HepG2 (cell line): ENCODE measurements around the gene HPRT1. TPM values are rescaled to one million over a fixed set of nuclear protein-coding genes. Genes with fewer than 3 reads are reported as not detected.

Experiments used
- ATAC-seq: fragments of 200-7000 bp; cut with Tn5 transposase; 3 replicates; pipeline ENCODE4 v1.9.1; 2020; ENCODE audit warnings: mild to moderate bottlenecking, moderate library complexity
- BruUV-seq: library from RNA; stranded (reverse); fragments of 400-500 nt; replicated peaks from 2 replicates; lab custom pipeline; 2021; lab: Mats Ljungman, UMichigan
- CTCF ChIA-PET: fragments of 300-600 bp; formaldehyde crosslinking; extraction: SDS; loops from one replicate; lab custom pipeline; 2021; ENCODE audit warnings: low total read pairs, inconsistent platforms, low intra/inter-chr PET ratio; lab: Yijun Ruan, JAX
- POLR2A ChIA-PET: fragments of 350-600 bp; sonication (Branson Sonifier 250); formaldehyde crosslinking; loops from one replicate; lab custom pipeline; 2020; ENCODE audit warnings: antibody characterized with exemption, inconsistent platforms; lab: Yijun Ruan, JAX
- DNase-seq: peaks from one replicate; pipeline ENCODE4 v3.0.0-alpha.2; 2015; ENCODE audit warnings: low spot score
- FAIRE-seq: peaks from 3 replicates; lab custom pipeline; 2011; peaks lifted over from hg19 to GRCh38; lab: Jason Lieb, UNC
- H2AFZ ChIP-seq: one replicate; pipeline ENCODE4 v1.6.1; 2011; ENCODE audit warnings: low read length, inconsistent platforms
- H3K27ac ChIP-seq: fragments of 300-600 bp; 3 replicates; pipeline ENCODE4 v1.8.0; 2011; ENCODE audit warnings: mixed run types, mild to moderate bottlenecking, mixed read lengths, low read length, inconsistent platforms; ENCODE audit not compliant: insufficient read depth; ENCODE audit errors: extremely low read length
- H3K27me3 ChIP-seq, 2 experiments: fragments of 200-600 bp in 1 of 2; 2 replicates in 1 of 2; 3 replicates in 1 of 2; pipeline versions ENCODE4 v1.6.0 to v1.8.0; 2011; ENCODE audit warnings: low read length in 2 of 2, mild to moderate bottlenecking in 2 of 2, moderate library complexity in 2 of 2, inconsistent platforms in 1 of 2; ENCODE audit not compliant: insufficient read depth in 2 of 2, control insufficient read depth in 1 of 2
- H3K36me3 ChIP-seq, 2 experiments: fragments of 200-600 bp in 1 of 2; replicated peaks in 1 of 2; 2 replicates in 1 of 2; 3 replicates in 1 of 2; pipeline versions ENCODE4 v1.5.1 to v1.8.0; 2011; ENCODE audit warnings: low read length in 2 of 2, inconsistent platforms in 1 of 2; ENCODE audit not compliant: insufficient read depth in 2 of 2, control insufficient read depth in 1 of 2
- H3K4me1 ChIP-seq: 2 replicates; pipeline ENCODE4 v1.5.1; 2012; ENCODE audit warnings: low read length, inconsistent platforms; ENCODE audit not compliant: insufficient read depth
- H3K4me2 ChIP-seq: 2 replicates; pipeline ENCODE4 v1.6.0; 2011; ENCODE audit warnings: low read depth, low read length, inconsistent platforms
- H3K4me3 ChIP-seq, 3 experiments: fragments of 200-600 bp in 1 of 3; sonication (generic), shearing (Covaris generic) in 1 of 3; replicated peaks in 1 of 3; 2 replicates each; pipeline ENCODE4 v1.5.1; 2011 to 2016; ENCODE audit warnings: low read length in 3 of 3, inconsistent platforms in 2 of 3, low read depth in 2 of 3, mild to moderate bottlenecking in 2 of 3, control low read depth in 1 of 3, mixed read lengths in 1 of 3; ENCODE audit not compliant: insufficient read depth in 1 of 3
- H3K79me2 ChIP-seq: one replicate; pipeline ENCODE4 v1.6.1; 2011; ENCODE audit warnings: low read length, inconsistent platforms; ENCODE audit not compliant: insufficient read depth
- H3K9ac ChIP-seq: 2 replicates; pipeline ENCODE4 v1.6.0; 2011; ENCODE audit warnings: mild to moderate bottlenecking, low read depth, low read length, inconsistent platforms; ENCODE audit not compliant: insufficient read depth
- H3K9me3 ChIP-seq: 2 replicates; pipeline ENCODE4 v1.5.1; 2012; ENCODE audit warnings: mild to moderate bottlenecking, low read length
- H4K20me1 ChIP-seq: 2 replicates; pipeline ENCODE4 v1.6.0; 2011; ENCODE audit warnings: inconsistent platforms, mild to moderate bottlenecking, low read length, moderate library complexity; ENCODE audit not compliant: insufficient read depth
- CC2D1A ChIP-seq: sonication (generic); formaldehyde crosslinking; IDR thresholded peaks from 2 replicates; pipeline ENCODE4 v1.8.1; 2023; ENCODE audit warnings: mild to moderate bottlenecking, missing genetic modification reagents
- ELF3 ChIP-seq: IDR thresholded peaks from 2 replicates; pipeline ENCODE4 v1.6.1; 2016; ENCODE audit warnings: missing genetic modification reagents, missing compliant biosample characterization
- LRRFIP1 ChIP-seq: sonication (generic); formaldehyde crosslinking; conservative IDR thresholded peaks from 2 replicates; pipeline ENCODE4 v1.4.0; 2020; ENCODE audit warnings: missing genetic modification reagents
- MIER2 ChIP-seq: IDR thresholded peaks from 2 replicates; pipeline ENCODE4 v1.6.1; 2016; ENCODE audit warnings: missing biosample characterization, missing genetic modification reagents
- NONO ChIP-seq, 2 experiments: fragments of 450-650 bp in 1 of 2; sonication (generic) in 1 of 2; formaldehyde crosslinking in 1 of 2; IDR thresholded peaks in 1 of 2; conservative IDR thresholded peaks in 1 of 2; 2 replicates each; pipeline versions ENCODE4 v1.6.1 to v1.8.0; 2017 to 2022; ENCODE audit warnings: mild to moderate bottlenecking in 1 of 2, missing genetic modification reagents in 1 of 2, moderate library complexity in 1 of 2
- SKIL ChIP-seq: sonication (generic); formaldehyde crosslinking; IDR thresholded peaks from 2 replicates; pipeline ENCODE4 v1.8.0; 2022; ENCODE audit warnings: missing genetic modification reagents, mild to moderate bottlenecking, moderate library complexity, borderline replicate concordance
- ZFY ChIP-seq: sonication (generic); formaldehyde crosslinking; IDR thresholded peaks from 2 replicates; pipeline ENCODE4 v1.4.0; 2020; ENCODE audit warnings: missing genetic modification reagents
- ZNF30 ChIP-seq: sonication (generic); formaldehyde crosslinking; IDR thresholded peaks from 2 replicates; pipeline ENCODE4 v1.5.0; 2020; ENCODE audit warnings: mild to moderate bottlenecking, missing genetic modification reagents
- ZNF329 ChIP-seq: sonication (generic); formaldehyde crosslinking; IDR thresholded peaks from 2 replicates; pipeline ENCODE4 v1.9.0; 2021; ENCODE audit warnings: low read depth, mild to moderate bottlenecking, missing genetic modification reagents
- ZNF331 ChIP-seq: sonication (generic); formaldehyde crosslinking; IDR thresholded peaks from 2 replicates; pipeline ENCODE4 v1.4.0; 2020; ENCODE audit warnings: missing genetic modification reagents
- ZNF547 ChIP-seq: sonication (generic); formaldehyde crosslinking; IDR thresholded peaks from 2 replicates; pipeline ENCODE4 v1.5.1; 2020; ENCODE audit warnings: mild to moderate bottlenecking, missing genetic modification reagents
- ZNF7 ChIP-seq: IDR thresholded peaks from 2 replicates; pipeline ENCODE4 v1.6.1; 2016; ENCODE audit warnings: missing biosample characterization, missing genetic modification reagents
- ZNF770 ChIP-seq: sonication (generic); formaldehyde crosslinking; IDR thresholded peaks from 2 replicates; pipeline ENCODE4 v1.5.0; 2020; ENCODE audit warnings: mild to moderate bottlenecking, missing genetic modification reagents
- WGBS: methylation state at CpG from one replicate; pipeline ENCODE4 v1.1.6; 2017; ENCODE audit warnings: low lambda C conversion rate; 5-methylcytosine and 5-hydroxymethylcytosine counted together
- in situ Hi-C: cut with HindIII; loops from 2 replicates; pipeline ENCODE4 v1.10.0; 2017; ENCODE audit warnings: low pct_unique_long_range_greater_than_20kb; ENCODE audit not compliant: extremely low pct_ligation_motif_present
- intact Hi-C: fragments of 100-400 bp; cut with micrococcal nuclease; formaldehyde crosslinking; loops from one replicate; pipeline ENCODE4 v1.10.0; 2022; ENCODE audit not compliant: unreplicated experiment
- polyA plus RNA-seq, 8 experiments: library from polyadenylated mRNA; depleted of rRNA in 3 of 8; stranded (reverse) in 7 of 8; unstranded in 1 of 8; fragments of >200 nt; fragmentation: Illumina TruSeq in 4 of 8; extraction: Trizol in 4 of 8; gene quantifications; 2 replicates each; pipeline versions ENCODE4 v1.2.1 to v1.2.3, GENCODE V29; 2011 to 2016; ENCODE audit warnings: low read depth in 4 of 8, missing spikeins in 1 of 8, mixed read lengths in 1 of 8; ENCODE audit not compliant: insufficient read depth in 1 of 8
- total RNA-seq, 5 experiments: library from RNA; depleted of rRNA; stranded (reverse); fragments of >200 nt; fragmentation: Illumina TruSeq; extraction: Trizol; gene quantifications; 2 replicates each; pipeline ENCODE4 v1.2.3, GENCODE V29; 2016; ENCODE audit warnings: low read depth in 1 of 5

The HPRT1 gene
- total and polyA plus RNA-seq, 2 of the 13 experiments (the other 11 are each of a cell fraction or from before 2014, with no cell fraction given): 4.6 to 25.2 TPM

- TF ChIP-seq ZNF770 (no peak), MIER2 (no peak), ZNF329 (no peak), ZNF547 (CRISPR knock-in tag) (no peak), NONO (IDR thresholded peaks at IDR 0.05) (no peak), NONO (CRISPR knock-in tag; conservative IDR thresholded peaks at IDR 0.05) (no peak)
Observed at GRCh38 chrX:134528960-134529359, 69.0 kb downstream of the HPRT1 start (continued).

GRCh38 chrX:134529481-134529880 is 69.5 kb downstream of the HPRT1 start:
- DNase-seq (no peak), ATAC-seq (no peak), FAIRE-seq (no peak)
- H3K9ac ChIP-seq: no peak overlapping the region
- H3K4me1 ChIP-seq: no peaks in the 10 kb centered on the region
- BruUV-seq: no TSS peak
- no peak overlapping the region for H2AFZ ChIP-seq
- no peaks in the 10 kb centered on the region for H3K36me3 ChIP-seq
- ChIA-PET CTCF (no interaction called here), POLR2A (no interaction called here)
- in situ Hi-C loops (no loop called here), intact Hi-C loops (no loop called here)
- no peaks in the 10 kb centered on the region for H4K20me1 ChIP-seq
- H3K27ac ChIP-seq: no peak overlapping the region
- no peak overlapping the region for H3K4me2 ChIP-seq
- 96% methylated on average over 4 of the region's 6 CpGs for whole genome bisulfite sequencing
- TF ChIP-seq ELF3 (CRISPR knock-in tag) (no peak), CC2D1A (CRISPR knock-in tag) (no peak), ZNF30 (no peak), ZNF331 (CRISPR knock-in tag) (no peak), SKIL (no peak), ZNF7 (CRISPR knock-in tag) (no peak), LRRFIP1 (CRISPR knock-in tag) (no peak), ZFY (CRISPR knock-in tag) (no peak)
- H3K4me3 ChIP-seq: no peak overlapping the region
- H3K9me3 ChIP-seq: no peaks in the 10 kb centered on the region
- no peaks in the 10 kb centered on the region for H3K27me3 ChIP-seq
- no peaks in the 10 kb centered on the region for H3K79me2 ChIP-seq
